DMS53 treated with DMSO at 0.1 percent for 48 hours (cell line): Measurements from ENCODE around the gene CXCL16.

Source experiments
- DNase-seq: peaks from one replicate; lab custom pipeline; 2025; ENCODE audit not compliant: unreplicated experiment; lab: John Stamatoyannopoulos, UW

Gene CXCL16

GRCh38 chr17:4751932-4752331 lies 12.2 kb upstream of the CXCL16 start:
- DNase-seq: no peak

GRCh38 chr17:4750606-4751005 lies 10.9 kb upstream of the CXCL16 start:
- no peak for DNase-seq

DNA sequence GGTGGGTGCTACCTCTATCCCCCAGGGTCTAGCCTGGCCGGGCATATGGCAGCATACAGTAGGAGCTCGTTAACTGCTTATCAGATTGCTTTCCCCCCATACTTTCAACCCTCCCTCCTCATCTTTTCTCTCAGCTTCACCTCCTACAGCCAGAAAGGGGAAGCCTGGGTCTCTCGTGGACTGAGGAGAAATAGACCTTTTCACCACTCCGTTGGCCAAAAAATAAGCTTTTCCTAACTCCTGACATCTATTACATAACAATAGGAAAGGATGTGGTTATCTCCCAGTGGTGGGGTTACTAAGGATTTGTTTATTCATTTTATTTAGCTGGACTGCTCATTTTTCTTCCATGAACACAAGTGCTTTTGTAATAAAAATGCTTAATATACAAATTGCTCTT lies 9.0 kb upstream of the CXCL16 start:
- DNase-seq: no peak

GRCh38 chr17:4747847-4748246 lies 8.1 kb upstream of the CXCL16 start:
- no peak for DNase-seq

DNA sequence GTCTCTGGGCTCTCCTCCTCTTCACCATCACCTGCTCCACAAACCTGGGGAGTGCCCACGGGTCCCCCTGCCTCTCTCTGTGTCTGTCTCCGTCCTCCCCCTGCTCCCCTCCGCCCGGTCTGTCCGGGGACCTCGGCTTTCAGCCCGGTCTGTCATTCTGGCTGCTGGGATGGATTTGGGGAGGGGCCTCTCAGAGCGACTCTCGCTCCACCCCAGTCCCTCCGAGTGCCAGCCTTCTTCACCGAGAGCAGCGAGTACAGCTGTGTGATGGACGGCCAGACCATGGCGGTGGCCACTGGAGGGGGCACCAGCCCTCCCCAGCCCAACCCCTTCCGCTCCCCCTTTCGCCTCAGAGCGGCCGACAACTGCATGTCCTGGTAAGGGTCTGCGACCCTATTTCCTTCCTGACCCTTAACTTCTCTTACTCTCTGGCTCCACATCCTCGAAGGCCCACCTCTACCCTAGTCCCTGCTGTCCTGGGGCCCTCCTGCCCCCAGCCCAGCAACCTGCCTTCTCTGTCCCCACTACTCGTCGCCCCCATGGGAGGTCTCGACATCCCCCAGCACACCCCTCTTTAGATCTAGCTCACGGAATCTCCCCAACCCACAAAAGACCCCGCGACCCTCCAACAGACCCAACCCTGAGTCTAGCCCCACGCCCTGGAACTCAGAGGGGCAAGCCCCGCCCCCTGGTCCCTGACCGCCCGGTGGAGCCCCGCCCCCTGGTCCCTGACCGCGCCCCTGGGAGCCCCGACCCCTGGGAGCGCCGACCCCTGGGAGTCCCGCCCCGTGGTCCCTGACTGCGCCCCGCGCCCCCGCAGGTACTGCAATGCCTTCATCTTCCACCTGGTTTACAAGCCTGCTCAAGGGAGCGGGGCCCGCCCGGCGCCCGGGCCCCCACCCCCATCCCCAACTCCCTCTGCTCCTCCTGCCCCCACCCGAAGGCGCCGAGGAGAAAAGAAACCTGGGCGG lies 5.6 kb upstream of the CXCL16 start:
- DNase-seq: no peak

DNA sequence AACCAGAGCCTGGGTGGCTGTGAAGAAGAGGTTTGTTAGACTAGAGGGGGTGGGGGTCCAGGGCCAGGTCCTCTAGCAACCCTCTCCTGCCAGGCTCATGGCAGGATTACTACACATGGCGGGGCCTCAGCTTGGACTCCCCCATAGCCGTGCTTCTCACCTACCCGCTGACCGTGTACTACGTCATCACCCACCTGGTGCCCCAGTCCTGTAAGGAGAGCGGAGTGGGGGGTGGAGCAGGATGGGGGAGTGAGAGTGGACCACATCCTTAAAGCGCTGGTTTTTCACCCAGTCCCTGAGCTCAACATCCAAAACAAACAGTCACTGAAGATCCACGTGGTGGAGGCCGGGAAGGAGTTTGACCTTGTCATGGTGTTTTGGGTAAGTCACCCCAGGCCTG lies 4.2 kb upstream of the CXCL16 start:
- no peak for DNase-seq

- no peak for DNase-seq
Measured at GRCh38 chr17:4743216-4743615, 3.5 kb upstream of the CXCL16 start.

- no peak for DNase-seq
Measured at GRCh38 chr17:4742629-4743028, 2.9 kb upstream of the CXCL16 start.

GRCh38 chr17:4742133-4742532 lies 2.4 kb upstream of the CXCL16 start:
- no peak for DNase-seq

DNA sequence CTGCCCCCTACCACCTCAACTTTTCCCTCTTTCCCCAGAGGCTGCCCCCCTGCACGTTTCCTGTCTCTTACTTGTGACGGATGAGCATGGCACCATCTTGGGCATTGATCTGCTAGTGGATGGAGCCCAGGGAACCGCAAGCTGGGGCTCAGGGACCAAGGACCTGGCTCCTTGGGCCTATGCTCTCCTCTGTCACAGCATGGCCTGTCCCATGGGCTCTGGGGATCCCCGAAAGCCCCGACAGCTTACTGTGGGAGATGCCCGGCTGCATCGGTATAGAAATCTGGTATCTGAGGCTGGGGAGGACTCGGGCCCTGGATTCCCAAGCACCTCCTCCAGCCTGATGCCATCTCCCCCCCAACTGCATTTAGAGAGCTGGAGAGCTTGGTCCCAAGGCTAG lies 1.8 kb upstream of the CXCL16 start:
- DNase-seq: no peak

- no peak for DNase-seq
Measured at GRCh38 chr17:4740584-4740983, 856 bp upstream of the CXCL16 start.

- no peak for DNase-seq
Measured at GRCh38 chr17:4740025-4740351, 260 bp upstream of the CXCL16 start.

DNA sequence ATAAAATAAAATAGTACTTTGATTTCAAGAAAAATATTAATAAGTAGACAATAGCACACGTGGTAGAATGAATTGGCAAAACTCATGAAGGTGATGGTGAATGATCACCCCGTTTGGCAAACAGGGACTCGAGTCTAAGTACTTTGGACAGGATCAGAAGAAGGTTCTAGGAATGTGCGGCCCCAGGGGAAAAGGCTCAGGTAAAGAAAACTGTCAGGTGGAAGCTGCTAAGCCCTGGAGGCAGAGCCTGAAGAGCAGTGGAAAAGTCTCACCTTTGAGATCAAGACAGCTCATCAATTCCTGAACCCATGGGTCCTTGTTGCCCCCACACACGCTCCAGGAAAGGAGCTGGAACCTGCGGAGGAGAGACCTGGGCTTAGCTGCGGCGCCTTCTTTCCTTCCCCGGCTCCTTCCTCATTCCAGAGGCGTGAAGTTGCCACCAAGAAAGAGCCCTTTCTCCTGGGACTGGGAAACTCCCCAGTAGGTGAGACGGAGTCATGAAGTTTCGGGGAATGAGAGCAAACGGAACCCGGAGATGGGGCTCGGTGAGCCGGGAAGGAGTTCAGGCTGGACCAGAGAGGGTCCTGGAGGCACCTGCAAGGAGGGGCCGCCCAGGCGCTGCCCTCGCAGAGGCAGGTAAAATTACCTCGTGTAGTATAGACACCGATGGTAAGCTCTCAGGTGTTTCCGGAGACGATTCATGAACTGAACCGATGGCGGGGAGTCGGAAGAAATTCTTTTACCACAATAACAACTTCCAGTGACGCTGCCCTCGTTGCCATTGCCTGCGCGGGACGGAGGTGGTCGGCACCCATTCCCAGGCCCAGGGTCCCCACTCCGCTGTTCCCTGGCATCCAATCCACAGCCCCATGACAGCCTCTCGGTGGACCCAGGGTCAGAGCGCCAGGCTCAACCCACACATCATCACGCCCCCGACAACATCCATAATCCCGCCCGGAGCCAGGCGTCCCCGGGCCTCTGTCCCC lies 1.3 kb downstream of the CXCL16 start:
- DNase-seq: no peak

DNA sequence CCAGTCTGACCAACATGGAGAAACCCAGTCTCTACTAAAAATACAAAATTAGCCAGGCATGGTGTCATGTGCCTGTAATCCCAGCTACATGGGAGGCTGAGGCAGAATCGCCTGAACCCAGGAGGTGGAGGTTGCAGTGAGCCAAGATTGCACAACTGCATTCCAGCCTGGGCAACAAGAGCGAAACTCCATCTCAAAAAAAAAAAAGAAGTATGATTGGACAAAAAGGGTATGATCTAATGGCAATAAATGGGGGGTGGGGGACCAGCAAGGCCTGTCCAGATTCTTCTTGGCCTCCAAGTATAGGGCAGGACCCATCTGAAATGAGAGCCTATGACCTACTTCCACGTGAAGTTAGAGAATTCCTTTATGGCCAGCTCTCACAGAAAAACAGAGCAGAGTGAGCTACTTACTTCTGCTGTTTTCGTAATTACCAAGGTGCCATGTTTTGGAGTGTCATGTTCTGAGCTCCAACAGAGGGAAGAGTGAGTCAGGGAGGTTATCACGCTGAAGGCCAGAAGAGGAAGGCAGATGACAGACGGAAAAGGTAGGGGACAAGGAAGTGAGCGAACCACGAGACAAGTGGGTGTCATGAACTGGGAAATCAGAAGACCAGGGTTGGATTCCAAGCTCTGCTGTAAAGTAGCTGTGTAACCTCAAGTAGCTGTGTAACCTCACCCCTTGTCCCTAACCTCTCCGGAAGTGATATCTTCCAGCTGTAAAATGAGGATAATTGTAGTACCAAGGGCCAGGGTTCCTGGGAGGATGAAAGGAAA lies 3.7 kb downstream of the CXCL16 start:
- DNase-seq: no peak

- DNase-seq: no peak
Measured at GRCh38 chr17:4734857-4735475, 4.8 kb downstream of the CXCL16 start.

- no peak for DNase-seq
Measured at GRCh38 chr17:4733073-4733531, 6.6 kb downstream of the CXCL16 start.

- no peak for DNase-seq
Measured at GRCh38 chr17:4728124-4728523, 11.6 kb downstream of the CXCL16 start.

DNA sequence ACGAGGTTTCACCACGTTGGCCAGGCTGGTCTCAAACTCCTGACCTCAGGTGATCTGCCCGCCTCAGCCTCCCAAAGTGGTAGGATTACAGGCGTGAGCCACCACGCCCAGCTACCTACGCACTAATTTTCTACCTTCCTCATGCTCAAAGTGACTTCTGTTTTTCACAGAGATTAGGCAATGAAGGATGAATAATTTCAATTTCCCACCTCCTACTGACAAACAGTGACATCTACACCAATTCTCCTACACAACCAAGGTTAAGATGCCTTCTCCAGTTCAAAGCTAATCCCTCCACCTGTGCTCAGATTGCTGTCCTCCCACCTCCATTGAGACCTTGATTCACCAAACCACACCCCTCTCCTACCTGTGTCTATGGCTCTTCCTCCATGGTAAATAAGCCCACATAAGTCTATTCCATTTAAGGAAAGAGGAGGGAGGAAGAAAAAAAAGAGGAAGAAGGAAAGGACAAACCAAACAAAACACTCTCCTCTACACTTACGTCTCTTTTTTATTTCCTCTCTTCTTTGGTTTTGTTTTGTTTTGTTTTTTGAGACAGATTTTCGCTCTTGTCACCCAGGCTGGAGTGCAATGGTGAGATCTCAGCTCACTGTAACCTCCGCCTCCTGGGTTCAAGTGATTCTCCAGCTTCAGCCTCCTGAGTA lies 13.9 kb downstream of the CXCL16 start:
- no peak for DNase-seq

DNA sequence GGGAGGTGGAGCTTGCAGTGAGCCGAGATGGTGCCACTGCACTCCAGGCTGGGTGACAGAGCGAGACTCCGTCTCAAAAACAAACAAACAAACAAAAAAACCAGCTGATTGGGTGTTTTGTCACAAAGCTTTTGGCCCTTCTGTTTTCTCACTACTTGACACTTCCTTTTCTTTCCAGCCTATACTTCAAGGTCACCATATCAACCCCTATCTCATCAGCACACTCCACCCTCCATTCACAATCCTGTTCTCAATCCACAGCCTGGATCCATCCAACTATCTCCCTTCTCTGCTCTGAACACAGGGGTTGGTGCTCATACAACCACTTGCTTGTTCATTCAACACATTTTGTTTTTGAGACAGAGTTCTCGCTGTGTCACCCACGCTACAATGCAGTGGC lies 15.1 kb downstream of the CXCL16 start:
- DNase-seq: no peak

DNA sequence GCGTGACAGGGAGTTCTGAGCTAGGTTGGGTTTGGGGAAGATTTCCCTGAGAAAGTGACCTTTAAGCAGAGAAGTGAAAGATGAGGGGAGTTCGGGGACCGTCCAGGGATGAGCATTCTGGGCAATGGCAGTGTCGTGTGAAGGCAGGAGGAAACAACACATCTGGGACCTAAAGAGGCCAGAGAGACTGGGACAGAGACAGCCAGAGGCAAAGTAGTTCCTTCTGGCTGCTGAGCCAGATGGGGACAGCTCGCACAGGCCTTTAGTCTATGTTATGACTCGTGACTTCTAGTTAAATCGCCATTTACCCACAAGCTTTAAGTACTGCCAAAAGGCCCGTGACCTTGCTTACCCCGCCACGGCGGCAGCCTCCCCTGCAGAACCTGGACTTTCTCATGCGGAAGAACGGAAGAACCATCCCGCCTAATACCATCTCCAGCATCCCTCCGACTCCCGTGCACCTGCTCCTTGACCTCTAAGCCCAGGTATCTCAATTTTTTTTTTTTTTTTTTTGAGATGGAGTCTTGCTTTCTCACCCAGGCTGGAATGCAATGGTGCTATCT lies 17.0 kb downstream of the CXCL16 start:
- DNase-seq: no peak
